ENCODE data around the gene ZBBX. TPM values are rescaled to one million over a fixed set of nuclear protein-coding genes. Genes with fewer than 3 reads are reported as not detected.

ZBBX gene
- total and polyA plus RNA-seq, 4 donors: not detected

GRCh38 chr3:167318306-167318705 is 61.8 kb downstream of the ZBBX start (continued):
- TF ChIP-seq HNF4G (IDR thresholded peaks at IDR 0.05) (no peak), JUND (IDR thresholded peaks at IDR 0.05) (no peak), CTCF (IDR thresholded peaks at IDR 0.05; ENCODE audit: low read depth, low read length, missing input control) (no peak), TAF1 (conservative IDR thresholded peaks at IDR 0.05) (no peak), GABPA (IDR thresholded peaks at IDR 0.05 in 1 of 2, conservative IDR thresholded peaks at IDR 0.05 in 1 of 2) (no peak), NR2F2 (IDR thresholded peaks at IDR 0.05) (no peak)

DNA sequence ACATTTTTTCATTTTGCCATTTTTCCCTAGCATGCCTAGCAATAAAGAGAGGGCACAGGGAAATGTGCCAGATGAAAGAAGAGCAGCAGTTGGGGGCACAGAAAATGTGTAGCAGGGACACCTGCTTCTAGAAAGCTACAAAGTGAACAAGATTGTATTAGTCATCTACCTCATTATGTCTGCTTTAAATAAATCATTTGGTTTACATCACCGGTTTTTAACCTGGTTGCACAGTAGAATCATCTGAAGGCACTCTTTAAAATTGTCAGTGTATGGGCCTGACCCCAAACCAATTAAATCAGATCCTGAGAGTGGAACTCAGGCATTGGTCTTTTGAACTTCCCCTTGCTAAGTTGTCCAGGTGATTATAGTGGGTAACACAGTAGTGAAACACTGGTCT is 73.8 kb downstream of the ZBBX start:
- DNase-seq (ENCODE audit: low spot score): no peak
- no peaks in the 10 kb centered on the region for H3K36me3 ChIP-seq (ENCODE audit: control insufficient read depth in 4 of 4, insufficient read depth in 3 of 4, low read depth in 1 of 4, low read length in 3 of 4)
- no peak overlapping the region for H3K4me3 ChIP-seq (ENCODE audit: low read depth in 1 of 3, low read length in 3 of 3)
- no peaks in the 10 kb centered on the region for H3K27me3 ChIP-seq (ENCODE audit: control insufficient read depth in 4 of 4, insufficient read depth in 4 of 4, low read length in 3 of 4)
- no peak overlapping the region for H3K27ac ChIP-seq (ENCODE audit: low read depth in 1 of 2, low read length in 2 of 2)
- no peak for TF ChIP-seq YY1 (IDR thresholded peaks at IDR 0.05)
- no peaks in the 10 kb centered on the region for H3K9me3 ChIP-seq (ENCODE audit: control insufficient read depth in 4 of 4, low read length in 3 of 4)
- 96% methylated on average over 1 of the region's 1 CpG for WGBS
- peaks cover 0 to 19% (median 9%) of the 10 kb centered on the region in 4 donors for H3K4me1 ChIP-seq (ENCODE audit: control insufficient read depth in 4 of 4, insufficient read depth in 4 of 4, low read length in 3 of 4)
- no peak overlapping the region for H3K9ac ChIP-seq (ENCODE audit: low read depth in 1 of 2, low read length in 2 of 2)

DNA sequence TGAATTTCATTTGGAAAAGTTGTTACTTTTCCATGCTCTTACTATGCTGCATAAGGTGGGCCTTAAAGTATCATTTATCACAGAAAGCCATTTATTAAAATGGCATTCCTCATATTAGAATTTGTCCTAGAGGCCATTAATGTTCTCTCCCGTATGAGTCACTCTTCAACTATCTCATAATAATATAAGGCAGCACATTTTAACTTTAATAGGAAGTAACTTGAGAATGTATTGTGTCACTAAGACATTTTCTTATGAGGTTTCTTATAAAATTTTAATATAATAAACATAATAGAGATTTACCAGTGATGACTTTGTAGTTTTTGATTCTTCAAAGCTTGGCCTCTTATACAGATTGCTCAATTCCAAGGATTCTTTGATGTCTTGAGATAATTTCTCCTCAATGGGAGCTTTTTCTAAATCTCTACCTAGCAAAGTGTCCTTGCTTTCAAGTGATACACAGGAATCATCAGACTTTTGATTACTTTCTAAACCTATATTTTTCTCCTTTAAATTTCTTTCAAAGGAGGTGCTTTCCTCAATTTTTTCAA is 74.7 kb downstream of the ZBBX start:
- Histone ChIP-seq H3K9ac (ENCODE audit: low read depth in 1 of 2, low read length in 2 of 2) (no peak overlapping the region), H3K27me3 (ENCODE audit: control insufficient read depth in 4 of 4, insufficient read depth in 4 of 4, low read length in 3 of 4) (no peaks in the 10 kb centered on the region), H3K4me1 (ENCODE audit: control insufficient read depth in 4 of 4, insufficient read depth in 4 of 4, low read length in 3 of 4) (peaks cover 0 to 19% (median 9%) of the 10 kb centered on the region in 4 donors), H3K4me3 (ENCODE audit: low read depth in 1 of 3, low read length in 3 of 3) (no peak overlapping the region), H3K36me3 (ENCODE audit: control insufficient read depth in 4 of 4, insufficient read depth in 3 of 4, low read depth in 1 of 4, low read length in 3 of 4) (no peaks in the 10 kb centered on the region), H3K27ac (ENCODE audit: low read depth in 1 of 2, low read length in 2 of 2) (no peak overlapping the region), H3K9me3 (ENCODE audit: control insufficient read depth in 4 of 4, low read length in 3 of 4) (no peaks in the 10 kb centered on the region)
- DNase-seq (ENCODE audit: low spot score): no peak
- TF ChIP-seq, protein P1, sequence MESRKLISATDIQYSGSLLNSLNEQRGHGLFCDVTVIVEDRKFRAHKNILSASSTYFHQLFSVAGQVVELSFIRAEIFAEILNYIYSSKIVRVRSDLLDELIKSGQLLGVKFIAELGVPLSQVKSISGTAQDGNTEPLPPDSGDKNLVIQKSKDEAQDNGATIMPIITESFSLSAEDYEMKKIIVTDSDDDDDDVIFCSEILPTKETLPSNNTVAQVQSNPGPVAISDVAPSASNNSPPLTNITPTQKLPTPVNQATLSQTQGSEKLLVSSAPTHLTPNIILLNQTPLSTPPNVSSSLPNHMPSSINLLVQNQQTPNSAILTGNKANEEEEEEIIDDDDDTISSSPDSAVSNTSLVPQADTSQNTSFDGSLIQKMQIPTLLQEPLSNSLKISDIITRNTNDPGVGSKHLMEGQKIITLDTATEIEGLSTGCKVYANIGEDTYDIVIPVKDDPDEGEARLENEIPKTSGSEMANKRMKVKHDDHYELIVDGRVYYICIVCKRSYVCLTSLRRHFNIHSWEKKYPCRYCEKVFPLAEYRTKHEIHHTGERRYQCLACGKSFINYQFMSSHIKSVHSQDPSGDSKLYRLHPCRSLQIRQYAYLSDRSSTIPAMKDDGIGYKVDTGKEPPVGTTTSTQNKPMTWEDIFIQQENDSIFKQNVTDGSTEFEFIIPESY (IDR thresholded peaks at IDR 0.05): no peak
- TF ChIP-seq JUND (IDR thresholded peaks at IDR 0.05) (no peak), SP1 (IDR thresholded peaks at IDR 0.05) (no peak), YY1 (IDR thresholded peaks at IDR 0.05) (no peak), HNF4G (IDR thresholded peaks at IDR 0.05) (no peak), TAF1 (conservative IDR thresholded peaks at IDR 0.05) (no peak), NR2F2 (IDR thresholded peaks at IDR 0.05) (no peak), FOXA2 (IDR thresholded peaks at IDR 0.05) (no peak), GABPA (IDR thresholded peaks at IDR 0.05 in 1 of 2, conservative IDR thresholded peaks at IDR 0.05 in 1 of 2) (no peak), RAD21 (IDR thresholded peaks at IDR 0.05) (no peak), EGR1 (IDR thresholded peaks at IDR 0.05; ENCODE audit: low read depth in 2 of 2) (no peak)
- TF ChIP-seq, protein P2, sequence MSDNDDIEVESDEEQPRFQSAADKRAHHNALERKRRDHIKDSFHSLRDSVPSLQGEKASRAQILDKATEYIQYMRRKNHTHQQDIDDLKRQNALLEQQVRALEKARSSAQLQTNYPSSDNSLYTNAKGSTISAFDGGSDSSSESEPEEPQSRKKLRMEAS (IDR thresholded peaks at IDR 0.05): no peak
- WGBS: 36% methylated on average over 1 of the region's 1 CpG
